GM23338 (cell line): Measurements from ENCODE around the gene TTC17.

ENCODE experiments used
- CREB1 ChIP-seq: fragments of 250-450 bp; sonication (Bioruptor Pico); IDR thresholded peaks from 2 replicates; pipeline ENCODE4 v1.5.0; 2020; ENCODE audit warnings: low read depth, mild to moderate bottlenecking, moderate library complexity
- EZH2 ChIP-seq: fragments of 200-600 bp; sonication (generic); IDR thresholded peaks from one replicate; pipeline ENCODE4 v1.8.0; 2017; ENCODE audit warnings: antibody characterized with exemption, mild to moderate bottlenecking, low read depth; ENCODE audit not compliant: unreplicated experiment
- EZH2phosphoT487 ChIP-seq: fragments of 200-600 bp; sonication (generic); IDR thresholded peaks from one replicate; pipeline ENCODE4 v1.8.1; 2018; ENCODE audit warnings: antibody characterized with exemption; ENCODE audit not compliant: unreplicated experiment
- JUNB ChIP-seq: IDR thresholded peaks from one replicate; pipeline ENCODE4 v1.6.1; 2016; ENCODE audit warnings: antibody characterized with exemption; ENCODE audit not compliant: unreplicated experiment
- NANOG ChIP-seq: IDR thresholded peaks from 2 replicates; pipeline ENCODE4 v1.6.1; 2016; ENCODE audit warnings: antibody characterized with exemption, borderline replicate concordance
- POLR2AphosphoS5 ChIP-seq: IDR thresholded peaks from 2 replicates; pipeline ENCODE4 v1.6.1; 2016; ENCODE audit warnings: antibody characterized with exemption, low read depth
- STAT1 ChIP-seq: IDR thresholded peaks from one replicate; pipeline ENCODE4 v1.6.1; 2016; ENCODE audit warnings: antibody characterized with exemption; ENCODE audit not compliant: unreplicated experiment
- ZNF114 ChIP-seq: fragments of 250-450 bp; sonication (Bioruptor Pico); IDR thresholded peaks from 2 replicates; pipeline ENCODE4 v1.5.0; 2020; ENCODE audit warnings: mild to moderate bottlenecking, moderate library complexity
- ZNF331 ChIP-seq: fragments of 250-450 bp; sonication (Bioruptor Pico); IDR thresholded peaks from 2 replicates; pipeline ENCODE4 v1.5.0; 2020; ENCODE audit warnings: low read depth, mild to moderate bottlenecking, moderate library complexity
- TF ChIP-seq, protein P1 (sequence below), 2 experiments: fragments of 200-600 bp in 1 of 2; sonication (generic) in 1 of 2; conservative IDR thresholded peaks; 2 replicates each; pipeline versions ENCODE4 v1.5.1 to v1.6.1; 2016 to 2017; ENCODE audit warnings: antibody characterized with exemption in 2 of 2, low read depth in 2 of 2, mild to moderate bottlenecking in 2 of 2, moderate library complexity in 1 of 2
- TF ChIP-seq, protein P2 (sequence below): IDR thresholded peaks from one replicate; pipeline ENCODE4 v1.6.1; 2018; ENCODE audit warnings: antibody characterized with exemption; ENCODE audit not compliant: unreplicated experiment
- TF ChIP-seq, protein P3 (sequence below): IDR thresholded peaks from 2 replicates; pipeline ENCODE4 v1.6.1; 2016; ENCODE audit warnings: antibody characterized with exemption
- TF ChIP-seq, protein P4 (sequence below): fragments of 250-450 bp; sonication (Bioruptor Pico); IDR thresholded peaks from 2 replicates; pipeline ENCODE4 v1.5.0; 2020; ENCODE audit warnings: mild to moderate bottlenecking, moderate library complexity

DNA sequence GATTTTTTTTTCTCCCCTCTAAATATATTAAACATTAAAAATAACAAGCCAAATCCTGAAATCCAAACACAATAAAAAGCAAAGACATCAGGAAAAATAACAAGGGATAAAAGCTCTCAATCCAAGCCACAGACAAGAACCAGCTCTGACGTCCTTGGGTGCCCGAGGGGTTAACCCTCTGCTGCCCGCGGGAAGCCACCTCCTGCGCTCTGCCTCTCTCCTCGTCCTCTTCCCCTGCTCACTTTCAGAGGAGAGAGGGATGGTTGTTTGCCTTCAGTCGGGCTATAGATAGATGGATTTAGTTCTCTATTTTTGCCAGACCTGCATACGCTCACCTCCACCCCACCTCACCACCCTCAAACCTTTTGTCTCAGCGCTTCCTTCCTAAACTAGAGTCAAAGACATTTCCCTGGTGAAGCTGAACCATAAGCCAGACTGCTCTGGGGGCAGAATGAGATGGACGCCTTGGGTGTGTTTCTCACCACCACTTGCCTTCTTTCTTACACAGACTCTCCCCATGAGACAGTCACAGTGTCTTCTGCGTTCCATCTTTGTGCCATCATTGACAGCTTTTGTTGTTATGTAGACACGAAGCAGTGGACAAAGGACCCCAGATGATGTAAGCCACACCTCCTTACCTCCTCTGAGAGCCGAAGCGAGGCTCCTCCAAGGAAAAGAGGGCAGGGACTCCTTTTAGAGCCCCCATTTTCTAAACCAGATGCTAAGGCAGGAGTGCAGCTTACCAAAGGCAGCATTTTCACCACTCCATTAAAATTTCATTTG lies 179.3 kb downstream of the TTC17 start:
- no peak for TF ChIP-seq POLR2AphosphoS5
- TF ChIP-seq, protein P1, sequence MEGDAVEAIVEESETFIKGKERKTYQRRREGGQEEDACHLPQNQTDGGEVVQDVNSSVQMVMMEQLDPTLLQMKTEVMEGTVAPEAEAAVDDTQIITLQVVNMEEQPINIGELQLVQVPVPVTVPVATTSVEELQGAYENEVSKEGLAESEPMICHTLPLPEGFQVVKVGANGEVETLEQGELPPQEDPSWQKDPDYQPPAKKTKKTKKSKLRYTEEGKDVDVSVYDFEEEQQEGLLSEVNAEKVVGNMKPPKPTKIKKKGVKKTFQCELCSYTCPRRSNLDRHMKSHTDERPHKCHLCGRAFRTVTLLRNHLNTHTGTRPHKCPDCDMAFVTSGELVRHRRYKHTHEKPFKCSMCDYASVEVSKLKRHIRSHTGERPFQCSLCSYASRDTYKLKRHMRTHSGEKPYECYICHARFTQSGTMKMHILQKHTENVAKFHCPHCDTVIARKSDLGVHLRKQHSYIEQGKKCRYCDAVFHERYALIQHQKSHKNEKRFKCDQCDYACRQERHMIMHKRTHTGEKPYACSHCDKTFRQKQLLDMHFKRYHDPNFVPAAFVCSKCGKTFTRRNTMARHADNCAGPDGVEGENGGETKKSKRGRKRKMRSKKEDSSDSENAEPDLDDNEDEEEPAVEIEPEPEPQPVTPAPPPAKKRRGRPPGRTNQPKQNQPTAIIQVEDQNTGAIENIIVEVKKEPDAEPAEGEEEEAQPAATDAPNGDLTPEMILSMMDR (conservative IDR thresholded peaks at IDR 0.05; ENCODE audit: low read depth in 2 of 2) = no peak
- TF ChIP-seq, protein P2, sequence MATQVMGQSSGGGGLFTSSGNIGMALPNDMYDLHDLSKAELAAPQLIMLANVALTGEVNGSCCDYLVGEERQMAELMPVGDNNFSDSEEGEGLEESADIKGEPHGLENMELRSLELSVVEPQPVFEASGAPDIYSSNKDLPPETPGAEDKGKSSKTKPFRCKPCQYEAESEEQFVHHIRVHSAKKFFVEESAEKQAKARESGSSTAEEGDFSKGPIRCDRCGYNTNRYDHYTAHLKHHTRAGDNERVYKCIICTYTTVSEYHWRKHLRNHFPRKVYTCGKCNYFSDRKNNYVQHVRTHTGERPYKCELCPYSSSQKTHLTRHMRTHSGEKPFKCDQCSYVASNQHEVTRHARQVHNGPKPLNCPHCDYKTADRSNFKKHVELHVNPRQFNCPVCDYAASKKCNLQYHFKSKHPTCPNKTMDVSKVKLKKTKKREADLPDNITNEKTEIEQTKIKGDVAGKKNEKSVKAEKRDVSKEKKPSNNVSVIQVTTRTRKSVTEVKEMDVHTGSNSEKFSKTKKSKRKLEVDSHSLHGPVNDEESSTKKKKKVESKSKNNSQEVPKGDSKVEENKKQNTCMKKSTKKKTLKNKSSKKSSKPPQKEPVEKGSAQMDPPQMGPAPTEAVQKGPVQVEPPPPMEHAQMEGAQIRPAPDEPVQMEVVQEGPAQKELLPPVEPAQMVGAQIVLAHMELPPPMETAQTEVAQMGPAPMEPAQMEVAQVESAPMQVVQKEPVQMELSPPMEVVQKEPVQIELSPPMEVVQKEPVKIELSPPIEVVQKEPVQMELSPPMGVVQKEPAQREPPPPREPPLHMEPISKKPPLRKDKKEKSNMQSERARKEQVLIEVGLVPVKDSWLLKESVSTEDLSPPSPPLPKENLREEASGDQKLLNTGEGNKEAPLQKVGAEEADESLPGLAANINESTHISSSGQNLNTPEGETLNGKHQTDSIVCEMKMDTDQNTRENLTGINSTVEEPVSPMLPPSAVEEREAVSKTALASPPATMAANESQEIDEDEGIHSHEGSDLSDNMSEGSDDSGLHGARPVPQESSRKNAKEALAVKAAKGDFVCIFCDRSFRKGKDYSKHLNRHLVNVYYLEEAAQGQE = no peak
- TF ChIP-seq ZNF331 (CRISPR knock-in tag) = no peak
- TF ChIP-seq, protein P3, sequence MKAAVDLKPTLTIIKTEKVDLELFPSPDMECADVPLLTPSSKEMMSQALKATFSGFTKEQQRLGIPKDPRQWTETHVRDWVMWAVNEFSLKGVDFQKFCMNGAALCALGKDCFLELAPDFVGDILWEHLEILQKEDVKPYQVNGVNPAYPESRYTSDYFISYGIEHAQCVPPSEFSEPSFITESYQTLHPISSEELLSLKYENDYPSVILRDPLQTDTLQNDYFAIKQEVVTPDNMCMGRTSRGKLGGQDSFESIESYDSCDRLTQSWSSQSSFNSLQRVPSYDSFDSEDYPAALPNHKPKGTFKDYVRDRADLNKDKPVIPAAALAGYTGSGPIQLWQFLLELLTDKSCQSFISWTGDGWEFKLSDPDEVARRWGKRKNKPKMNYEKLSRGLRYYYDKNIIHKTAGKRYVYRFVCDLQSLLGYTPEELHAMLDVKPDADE = no peak
- no peak for TF ChIP-seq CREB1
- no peak for TF ChIP-seq STAT1
- no peak for TF ChIP-seq EZH2phosphoT487
- no peak for TF ChIP-seq EZH2
- TF ChIP-seq JUNB = no peak
- TF ChIP-seq ZNF114 = no peak
- TF ChIP-seq, protein P4, sequence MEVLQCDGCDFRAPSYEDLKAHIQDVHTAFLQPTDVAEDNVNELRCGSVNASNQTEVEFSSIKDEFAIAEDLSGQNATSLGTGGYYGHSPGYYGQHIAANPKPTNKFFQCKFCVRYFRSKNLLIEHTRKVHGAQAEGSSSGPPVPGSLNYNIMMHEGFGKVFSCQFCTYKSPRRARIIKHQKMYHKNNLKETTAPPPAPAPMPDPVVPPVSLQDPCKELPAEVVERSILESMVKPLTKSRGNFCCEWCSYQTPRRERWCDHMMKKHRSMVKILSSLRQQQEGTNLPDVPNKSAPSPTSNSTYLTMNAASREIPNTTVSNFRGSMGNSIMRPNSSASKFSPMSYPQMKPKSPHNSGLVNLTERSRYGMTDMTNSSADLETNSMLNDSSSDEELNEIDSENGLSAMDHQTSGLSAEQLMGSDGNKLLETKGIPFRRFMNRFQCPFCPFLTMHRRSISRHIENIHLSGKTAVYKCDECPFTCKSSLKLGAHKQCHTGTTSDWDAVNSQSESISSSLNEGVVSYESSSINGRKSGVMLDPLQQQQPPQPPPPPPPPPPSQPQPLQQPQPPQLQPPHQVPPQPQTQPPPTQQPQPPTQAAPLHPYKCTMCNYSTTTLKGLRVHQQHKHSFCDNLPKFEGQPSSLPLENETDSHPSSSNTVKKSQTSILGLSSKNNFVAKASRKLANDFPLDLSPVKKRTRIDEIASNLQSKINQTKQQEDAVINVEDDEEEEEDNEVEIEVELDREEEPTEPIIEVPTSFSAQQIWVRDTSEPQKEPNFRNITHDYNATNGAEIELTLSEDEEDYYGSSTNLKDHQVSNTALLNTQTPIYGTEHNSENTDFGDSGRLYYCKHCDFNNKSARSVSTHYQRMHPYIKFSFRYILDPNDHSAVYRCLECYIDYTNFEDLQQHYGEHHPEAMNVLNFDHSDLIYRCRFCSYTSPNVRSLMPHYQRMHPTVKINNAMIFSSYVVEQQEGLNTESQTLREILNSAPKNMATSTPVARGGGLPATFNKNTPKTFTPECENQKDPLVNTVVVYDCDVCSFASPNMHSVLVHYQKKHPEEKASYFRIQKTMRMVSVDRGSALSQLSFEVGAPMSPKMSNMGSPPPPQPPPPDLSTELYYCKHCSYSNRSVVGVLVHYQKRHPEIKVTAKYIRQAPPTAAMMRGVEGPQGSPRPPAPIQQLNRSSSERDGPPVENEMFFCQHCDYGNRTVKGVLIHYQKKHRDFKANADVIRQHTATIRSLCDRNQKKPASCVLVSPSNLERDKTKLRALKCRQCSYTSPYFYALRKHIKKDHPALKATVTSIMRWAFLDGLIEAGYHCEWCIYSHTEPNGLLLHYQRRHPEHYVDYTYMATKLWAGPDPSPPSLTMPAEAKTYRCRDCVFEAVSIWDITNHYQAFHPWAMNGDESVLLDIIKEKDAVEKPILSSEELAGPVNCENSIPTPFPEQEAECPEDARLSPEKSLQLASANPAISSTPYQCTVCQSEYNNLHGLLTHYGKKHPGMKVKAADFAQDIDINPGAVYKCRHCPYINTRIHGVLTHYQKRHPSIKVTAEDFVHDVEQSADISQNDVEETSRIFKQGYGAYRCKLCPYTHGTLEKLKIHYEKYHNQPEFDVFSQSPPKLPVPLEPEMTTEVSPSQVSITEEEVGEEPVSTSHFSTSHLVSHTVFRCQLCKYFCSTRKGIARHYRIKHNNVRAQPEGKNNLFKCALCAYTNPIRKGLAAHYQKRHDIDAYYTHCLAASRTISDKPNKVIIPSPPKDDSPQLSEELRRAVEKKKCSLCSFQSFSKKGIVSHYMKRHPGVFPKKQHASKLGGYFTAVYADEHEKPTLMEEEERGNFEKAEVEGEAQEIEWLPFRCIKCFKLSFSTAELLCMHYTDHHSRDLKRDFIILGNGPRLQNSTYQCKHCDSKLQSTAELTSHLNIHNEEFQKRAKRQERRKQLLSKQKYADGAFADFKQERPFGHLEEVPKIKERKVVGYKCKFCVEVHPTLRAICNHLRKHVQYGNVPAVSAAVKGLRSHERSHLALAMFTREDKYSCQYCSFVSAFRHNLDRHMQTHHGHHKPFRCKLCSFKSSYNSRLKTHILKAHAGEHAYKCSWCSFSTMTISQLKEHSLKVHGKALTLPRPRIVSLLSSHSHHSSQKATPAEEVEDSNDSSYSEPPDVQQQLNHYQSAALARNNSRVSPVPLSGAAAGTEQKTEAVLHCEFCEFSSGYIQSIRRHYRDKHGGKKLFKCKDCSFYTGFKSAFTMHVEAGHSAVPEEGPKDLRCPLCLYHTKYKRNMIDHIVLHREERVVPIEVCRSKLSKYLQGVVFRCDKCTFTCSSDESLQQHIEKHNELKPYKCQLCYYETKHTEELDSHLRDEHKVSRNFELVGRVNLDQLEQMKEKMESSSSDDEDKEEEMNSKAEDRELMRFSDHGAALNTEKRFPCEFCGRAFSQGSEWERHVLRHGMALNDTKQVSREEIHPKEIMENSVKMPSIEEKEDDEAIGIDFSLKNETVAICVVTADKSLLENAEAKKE (CRISPR knock-in tag) = no peak
- TF ChIP-seq NANOG = no peak
